Activated CD4-positive, alpha-beta T cell treated with anti-CD3 and anti-CD28 coated beads, Interleukin-2, Interleukin-4, amounts not matched to agents 100 ng/mL and 50 ng/mL, durations not matched to agents 16 hours and 8 hours (primary cell): Measurements from ENCODE around the gene PYROXD2.
"Not testable (repeated sequence)": the region's sequence is repeated elsewhere in the genome, so short reads cannot be mapped to it uniquely, and the experiment has no call there.

ENCODE experiments used
- DNase-seq: peaks from one replicate; pipeline ENCODE4 v3.0.0-alpha.2; 2020; ENCODE audit warnings: low spot score

The PYROXD2 gene

GRCh38 chr10:98390406-98390805 is 24.6 kb downstream of the PYROXD2 start:
- DNase-seq: no peak

GRCh38 chr10:98389398-98389797 is 25.6 kb downstream of the PYROXD2 start:
- DNase-seq: no peak

DNA sequence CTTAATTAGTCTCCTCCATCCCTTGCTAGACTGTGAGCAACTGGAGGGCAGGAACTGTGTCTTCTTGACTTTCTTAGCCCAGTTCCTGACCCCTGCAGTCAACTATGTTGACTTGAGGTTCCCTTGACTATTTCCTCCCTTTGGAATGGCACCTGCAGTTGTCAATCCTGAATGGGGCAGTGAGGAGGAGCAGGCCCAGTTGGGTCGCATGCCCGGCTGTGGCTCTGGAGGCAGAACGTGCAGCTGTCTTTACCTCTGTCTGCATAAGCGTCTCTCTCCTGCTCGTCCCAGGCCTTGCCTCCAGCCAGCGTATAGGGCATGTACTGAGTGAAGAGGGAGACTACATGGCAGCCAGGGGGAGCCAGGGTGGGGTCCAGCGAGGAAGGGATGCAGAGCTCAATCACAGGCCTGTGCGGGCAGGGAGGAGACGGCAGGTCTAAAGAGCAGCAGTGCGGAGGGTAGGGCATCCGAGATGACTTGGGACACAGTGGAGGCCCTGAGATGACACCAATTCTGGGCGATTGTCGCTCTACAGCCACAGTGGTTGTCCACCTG is 26.8 kb downstream of the PYROXD2 start:
- DNase-seq: no peak

DNA sequence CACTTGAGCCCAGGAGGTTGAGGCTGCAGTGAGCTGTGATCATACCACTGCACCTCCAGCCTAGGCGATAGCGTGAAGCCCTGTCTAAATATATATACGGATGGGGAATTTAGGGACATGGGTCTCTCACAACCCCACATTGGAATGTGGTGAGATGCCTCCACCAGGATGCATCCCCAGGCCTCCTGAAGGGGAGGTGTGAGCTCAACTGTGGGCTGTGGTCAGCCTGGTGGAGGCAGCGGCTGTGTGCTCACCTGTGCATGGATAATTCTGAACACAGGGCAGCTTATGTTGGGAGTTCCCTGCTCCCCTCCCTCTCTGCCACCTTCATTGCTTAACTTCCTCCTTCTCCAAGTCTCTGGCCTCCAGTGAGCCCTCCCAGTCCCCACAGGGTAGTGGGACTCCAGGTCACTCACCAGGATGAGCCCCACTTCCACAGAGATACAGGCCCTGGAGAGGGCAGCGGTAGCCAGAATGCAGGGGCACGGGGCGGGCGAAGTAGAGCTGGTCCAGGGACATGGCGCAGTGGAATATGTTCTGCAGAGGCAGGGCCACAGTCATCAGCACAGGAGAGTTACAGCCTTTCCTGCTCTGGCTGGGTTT is 30.4 kb downstream of the PYROXD2 start:
- no peak for DNase-seq

DNA sequence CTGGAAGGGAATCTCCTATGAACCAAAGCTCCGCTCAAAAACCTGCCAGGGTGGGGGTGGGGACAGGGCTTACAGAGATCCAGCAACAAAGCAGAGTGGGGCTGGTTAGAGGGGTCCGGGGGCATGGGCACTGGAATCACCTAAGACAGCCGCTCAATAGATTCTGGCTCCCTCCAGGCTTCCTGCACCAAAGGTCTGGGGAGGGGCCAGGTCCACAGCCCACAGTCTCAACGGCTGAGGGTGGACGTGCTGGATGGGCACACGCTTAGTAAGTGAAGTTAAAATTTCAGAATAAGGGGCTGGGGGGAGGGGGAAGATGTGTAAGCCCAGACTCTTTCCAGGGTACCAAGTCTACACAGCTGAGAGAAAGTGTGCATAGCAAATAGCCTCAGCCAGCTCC is 31.1 kb downstream of the PYROXD2 start:
- no peak for DNase-seq

DNA sequence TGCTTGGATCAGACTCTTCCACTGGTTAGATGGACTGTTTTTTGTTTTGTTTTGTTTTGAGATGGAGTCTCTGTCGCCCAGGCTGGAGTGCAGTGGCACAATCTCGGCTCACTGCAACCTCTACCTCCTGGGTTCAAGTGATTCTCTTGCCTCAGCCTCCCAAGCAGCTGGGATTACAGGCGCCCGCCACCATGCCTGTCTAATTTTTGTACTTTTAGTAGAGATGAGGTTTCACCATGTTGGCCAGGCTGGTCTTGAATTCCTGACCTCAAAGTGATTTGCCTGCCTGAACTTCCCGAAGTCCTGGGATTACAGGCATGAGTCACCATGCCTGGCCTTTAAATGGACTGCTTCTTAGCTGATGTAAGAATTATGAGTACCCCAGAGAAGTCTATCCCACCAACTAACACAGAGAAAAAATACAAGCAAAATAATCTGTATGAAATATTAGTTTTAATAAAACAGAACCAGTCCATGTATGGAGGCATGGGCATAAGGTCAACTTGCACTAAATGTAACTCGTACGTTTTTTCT is 31.8 kb downstream of the PYROXD2 start:
- DNase-seq: not testable (repeated sequence)

- DNase-seq: no peak
Measured at GRCh38 chr10:98382691-98383101, 32.3 kb downstream of the PYROXD2 start.

DNA sequence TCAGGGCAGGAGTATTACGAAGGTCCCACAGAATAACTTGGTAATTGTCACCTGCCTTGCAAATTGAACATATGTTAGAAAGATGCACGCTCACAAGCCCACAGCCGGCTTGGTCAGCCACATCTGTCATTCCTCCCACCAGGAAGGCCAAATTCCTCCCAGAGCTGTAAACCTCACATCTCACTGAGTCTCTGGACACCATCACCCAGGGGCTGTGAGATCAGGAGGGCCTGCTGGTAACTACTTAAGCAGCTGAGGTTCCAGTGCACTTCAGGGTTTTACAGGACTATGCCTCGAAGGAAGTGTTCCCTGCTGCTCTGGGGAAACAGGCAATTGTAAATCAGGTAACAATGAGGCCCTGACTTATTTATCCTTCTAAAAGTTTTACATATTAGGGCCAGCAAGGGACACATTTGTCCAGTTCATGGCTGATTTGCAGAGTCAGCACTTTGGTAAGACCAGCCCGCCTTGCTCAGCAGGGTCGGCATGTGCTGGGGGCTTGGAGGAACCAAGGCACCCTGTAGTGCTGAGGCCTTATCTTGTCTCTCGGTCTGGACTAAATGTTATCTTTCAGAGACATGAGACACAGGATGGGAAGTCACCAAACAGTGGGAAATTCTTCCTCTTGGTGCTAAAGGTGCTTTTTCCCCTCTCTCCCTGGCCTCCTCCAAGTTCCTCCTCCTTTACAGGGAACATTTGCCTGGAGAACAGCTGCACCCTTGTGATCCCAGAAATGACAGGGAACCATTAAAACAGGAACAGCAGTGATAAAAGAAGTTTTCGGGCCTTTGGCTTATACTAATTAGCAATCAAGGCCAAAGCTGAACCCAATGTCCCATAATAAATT is 34.3 kb downstream of the PYROXD2 start:
- no peak for DNase-seq

DNA sequence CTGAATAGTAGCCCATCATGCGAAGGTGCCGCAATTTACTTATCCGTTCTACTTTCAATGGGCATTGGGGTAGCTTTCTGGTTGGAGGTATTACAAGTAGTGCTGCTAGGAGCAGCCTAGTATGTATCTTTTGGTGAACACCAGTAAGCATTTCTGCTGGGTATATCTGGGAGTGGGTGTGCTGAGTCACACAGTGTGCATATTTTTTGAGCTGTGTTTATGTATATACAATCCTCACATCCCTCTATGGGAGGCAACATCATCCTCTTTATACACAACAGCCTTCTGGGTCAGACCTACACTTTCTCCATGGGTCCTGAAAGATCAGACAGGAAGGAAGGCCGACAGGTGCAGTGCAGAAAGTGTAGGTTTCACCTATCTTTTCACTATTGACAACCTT is 36.3 kb downstream of the PYROXD2 start:
- no peak for DNase-seq

DNA sequence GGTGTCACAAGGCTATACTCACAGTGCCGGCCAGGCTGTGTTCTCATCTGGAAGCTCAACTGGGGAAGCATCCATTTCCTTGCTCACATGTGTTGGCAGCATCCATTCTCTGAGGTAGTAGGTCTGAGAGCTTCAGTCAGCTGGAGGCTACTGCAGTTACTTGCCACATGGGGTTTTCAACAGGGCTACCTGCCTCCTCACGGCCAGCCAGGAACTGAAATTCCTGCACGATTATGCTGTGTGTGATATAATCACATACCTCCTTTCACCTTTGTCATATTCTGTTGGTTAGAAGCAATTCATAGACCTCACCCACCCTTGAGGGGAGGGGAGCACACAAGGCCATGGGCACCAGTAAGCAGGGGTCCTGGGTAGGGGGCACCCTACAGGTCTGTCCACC is 37.4 kb downstream of the PYROXD2 start:
- no peak for DNase-seq

DNA sequence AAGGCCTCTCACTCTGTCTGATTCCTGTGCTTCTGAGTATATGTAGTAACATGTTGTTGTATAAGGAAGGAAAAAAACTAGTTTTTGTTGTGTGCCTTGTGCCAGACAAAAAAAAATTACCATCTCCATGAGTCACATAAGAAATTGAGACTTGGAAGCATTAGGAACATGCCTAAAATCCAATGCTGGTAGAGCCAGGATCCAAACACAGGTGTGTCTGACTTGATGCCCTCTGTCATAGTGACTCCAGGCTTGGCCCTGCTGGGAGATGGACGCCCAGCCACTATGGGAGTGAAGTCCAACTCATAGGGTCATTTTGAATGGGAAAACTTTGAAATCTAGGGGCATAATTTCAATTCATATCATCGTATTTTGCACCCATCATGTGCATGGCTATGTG is 38.0 kb downstream of the PYROXD2 start:
- no peak for DNase-seq

GRCh38 chr10:98376485-98376884 is 38.5 kb downstream of the PYROXD2 start:
- DNase-seq: no peak

DNA sequence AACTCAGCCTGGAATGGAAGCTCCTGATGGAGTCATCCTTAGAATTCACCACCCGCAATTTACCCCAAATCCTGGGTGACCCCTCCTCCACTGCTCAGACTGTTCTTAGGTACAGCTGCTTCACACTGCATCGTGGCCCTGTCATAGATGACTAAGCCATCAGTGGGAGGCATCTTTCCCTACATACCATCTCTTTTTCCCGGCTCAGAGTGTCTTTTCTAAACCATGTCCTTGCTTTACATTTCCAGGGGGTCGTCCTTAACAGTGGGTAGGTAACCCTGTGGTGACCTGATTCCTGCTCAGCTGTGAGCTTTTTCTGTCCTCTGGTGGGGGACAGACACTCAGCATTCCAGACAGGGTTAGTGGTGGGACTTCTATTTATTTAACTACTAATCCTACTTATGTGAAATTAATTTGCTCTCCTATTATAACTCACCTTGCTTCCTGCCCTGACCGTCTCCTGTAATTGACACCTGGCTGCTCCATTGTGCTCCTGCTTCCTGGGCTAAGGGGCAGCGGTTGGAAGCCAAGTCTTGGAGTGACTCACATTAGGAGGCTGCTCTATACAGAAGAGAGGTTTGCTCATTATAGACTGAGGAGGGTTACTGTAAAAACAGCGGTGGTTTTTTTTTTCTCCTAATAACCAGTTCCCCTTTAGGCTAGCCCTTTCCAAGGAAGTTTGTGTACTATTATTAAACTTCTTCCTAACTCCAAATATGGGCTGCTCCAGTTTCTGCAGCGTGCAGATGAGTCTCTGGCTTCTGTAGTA is 40.6 kb downstream of the PYROXD2 start:
- no peak for DNase-seq

- no peak for DNase-seq
Measured at GRCh38 chr10:98373260-98374040, 41.5 kb downstream of the PYROXD2 start.

DNA sequence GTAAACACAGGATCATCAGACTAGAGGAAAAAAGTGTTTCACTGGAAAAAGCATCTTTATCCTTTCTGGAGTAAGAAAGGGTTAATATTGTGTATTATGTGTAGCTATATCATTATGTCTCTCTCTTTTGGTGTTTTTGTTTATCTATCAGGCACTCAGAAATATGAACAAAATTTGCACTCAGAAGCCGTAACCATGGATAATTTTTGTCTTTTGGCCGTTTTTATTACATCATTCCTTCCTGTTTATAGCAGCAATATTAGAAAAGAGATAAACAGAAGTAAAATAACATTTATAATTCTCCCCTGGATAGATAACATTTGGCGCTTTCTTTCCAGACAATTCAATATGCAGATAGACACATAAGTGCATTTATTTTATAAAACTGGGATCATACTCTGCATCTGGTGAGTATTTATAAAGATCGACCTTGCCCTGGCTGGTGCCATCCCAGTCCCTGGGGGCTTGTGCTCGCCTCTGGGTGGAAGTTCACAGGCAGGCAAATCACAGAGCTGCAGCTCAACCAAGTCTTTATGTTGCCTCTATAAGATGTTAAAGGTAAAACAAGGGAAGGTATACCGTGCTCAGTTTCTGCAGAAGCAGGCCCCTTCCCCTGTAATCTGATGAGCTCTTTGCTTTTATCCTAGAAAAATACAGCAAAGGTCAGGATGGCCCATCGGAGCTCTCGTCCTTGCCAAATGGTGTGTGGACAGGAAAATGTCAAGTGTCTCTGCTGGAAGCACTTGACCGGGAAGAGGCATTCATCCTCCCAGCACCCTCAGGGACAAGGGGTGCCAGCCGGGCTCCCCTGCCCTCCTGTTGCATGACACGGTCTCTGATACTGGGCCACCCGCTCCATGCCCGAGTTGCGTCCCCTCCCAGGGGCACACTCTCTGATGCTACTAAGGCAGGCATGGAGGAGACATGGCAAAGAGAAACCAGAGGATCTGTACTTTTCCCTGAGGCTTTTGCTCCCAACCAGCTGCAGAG is 43.9 kb downstream of the PYROXD2 start:
- DNase-seq: no peak

DNA sequence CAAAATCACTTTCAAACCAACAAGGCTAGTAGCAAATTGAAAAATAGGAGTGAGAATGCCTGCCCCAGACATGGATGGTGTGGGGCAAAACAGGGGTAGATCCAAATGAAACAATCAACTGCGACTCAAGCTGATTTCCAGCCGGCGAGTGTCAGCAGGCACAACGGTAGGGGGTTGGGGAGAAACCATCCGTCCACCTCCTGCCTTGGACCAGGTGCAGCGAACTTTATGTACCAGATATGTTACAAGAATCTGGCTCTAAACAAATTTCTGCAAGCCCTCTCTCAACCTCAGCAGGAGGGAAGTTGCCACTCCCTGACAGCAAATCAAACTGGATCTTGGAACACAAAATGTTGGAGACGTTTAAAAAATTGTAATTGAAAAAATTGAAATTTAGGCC is 45.2 kb downstream of the PYROXD2 start:
- no peak for DNase-seq

GRCh38 chr10:98368644-98369043 is 46.3 kb downstream of the PYROXD2 start:
- no peak for DNase-seq

GRCh38 chr10:98367604-98368451 is 47.2 kb downstream of the PYROXD2 start:
- DNase-seq: no peak

GRCh38 chr10:98366062-98366530 is 48.9 kb downstream of the PYROXD2 start:
- no peak for DNase-seq
